ENCODE data around the gene HES5.
A peak's percentile ranks its signal among the peaks of the same experiment; 100 is the strongest.
"Not testable (repeated sequence)": the region's sequence is repeated elsewhere in the genome, so short reads cannot be mapped to it uniquely, and the experiment has no call there.

Gene HES5

GRCh38 chr1:2560299-2561073 is 30.4 kb upstream of the HES5 start:
- no peak for DNase-seq

GRCh38 chr1:2559509-2560298 is 29.6 kb upstream of the HES5 start:
- DNase-seq = no peak

- no peak for DNase-seq
Observed at GRCh38 chr1:2558861-2559260, 28.8 kb upstream of the HES5 start.

GRCh38 chr1:2558420-2558819 is 28.4 kb upstream of the HES5 start:
- no peak for DNase-seq

GRCh38 chr1:2557482-2558400 is 27.7 kb upstream of the HES5 start:
- DNase-seq = no peak

- DNase-seq = no peak
Observed at GRCh38 chr1:2556678-2557481, 26.8 kb upstream of the HES5 start.

GRCh38 chr1:2556277-2556677 is 26.2 kb upstream of the HES5 start, which contains the start of gene TNFRSF14:
TNFRSF14 (plus strand) TSS chr1:2556371; CDS start chr1:2556665, 294 bp downstream.
- DNase-seq = peak; percentile 50

- DNase-seq = peak; percentile 64
Observed at GRCh38 chr1:2555634-2556276, 25.7 kb upstream of the HES5 start.

GRCh38 chr1:2554621-2555387 is 24.7 kb upstream of the HES5 start:
- DNase-seq = no peak

GRCh38 chr1:2553871-2554620 is 24.0 kb upstream of the HES5 start:
- DNase-seq = no peak

GRCh38 chr1:2553076-2553475 is 23.0 kb upstream of the HES5 start:
- not testable (repeated sequence) for DNase-seq

GRCh38 chr1:2552189-2552588 is 22.1 kb upstream of the HES5 start:
- no peak for DNase-seq

- DNase-seq = not testable (repeated sequence)
Observed at GRCh38 chr1:2551544-2551943, 21.5 kb upstream of the HES5 start.

- DNase-seq = not testable (repeated sequence)
Observed at GRCh38 chr1:2550309-2550861, 20.3 kb upstream of the HES5 start.

- not testable (repeated sequence) for DNase-seq
Observed at GRCh38 chr1:2549367-2550029, 19.4 kb upstream of the HES5 start.

GRCh38 chr1:2548068-2548589 is 18.1 kb upstream of the HES5 start:
- peak; percentile 93 for DNase-seq

GRCh38 chr1:2547210-2548067 is 17.4 kb upstream of the HES5 start:
- DNase-seq = peak; percentile 79

All from DMS153 (cell line).